C4-2B (cell line): Measurements from ENCODE around the gene FTL.

Experiments used
- ZFX ChIP-seq: fragments of 450-650 bp; IDR thresholded peaks from 2 replicates; pipeline ENCODE4 v1.6.1; 2017
- TF ChIP-seq, protein P1 (sequence below): fragments of 450-650 bp; conservative IDR thresholded peaks from 2 replicates; pipeline ENCODE4 v1.5.1; 2017; ENCODE audit warnings: mild to moderate bottlenecking

DNA sequence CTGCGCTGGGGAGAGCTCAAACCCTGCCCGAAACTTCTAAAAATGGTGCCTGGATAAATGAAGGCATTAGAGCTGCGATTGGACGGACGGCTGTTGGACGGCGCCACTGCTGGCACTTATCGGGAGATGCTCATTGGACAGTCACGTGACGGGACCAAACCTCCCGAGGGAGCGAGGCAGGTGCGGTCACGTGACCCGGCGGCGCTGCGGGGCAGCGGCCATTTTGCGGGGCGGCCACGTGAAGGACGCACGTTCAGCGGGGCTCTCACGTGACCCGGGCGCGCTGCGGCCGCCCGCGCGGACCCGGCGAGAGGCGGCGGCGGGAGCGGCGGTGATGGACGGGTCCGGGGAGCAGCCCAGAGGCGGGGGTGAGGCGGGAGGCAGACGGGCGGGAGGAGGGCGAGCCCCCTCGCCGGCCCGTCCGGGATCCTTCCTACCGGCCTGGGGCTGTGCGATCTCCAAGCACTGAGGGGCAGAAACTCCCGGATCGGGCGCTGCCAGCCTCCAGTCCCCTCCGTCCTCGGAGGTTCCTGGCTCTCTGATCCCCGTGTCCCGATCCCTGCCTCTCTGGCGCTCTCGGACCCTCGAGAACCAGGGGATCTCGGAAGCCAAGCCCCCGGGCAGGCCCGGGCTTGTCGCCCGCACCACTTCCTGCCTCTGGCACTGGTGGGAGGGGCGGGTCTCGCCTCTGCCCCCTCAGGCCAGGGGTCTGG, 10.4 kb upstream of the FTL start, which contains the start of gene BAX:
- TF ChIP-seq, protein P1, sequence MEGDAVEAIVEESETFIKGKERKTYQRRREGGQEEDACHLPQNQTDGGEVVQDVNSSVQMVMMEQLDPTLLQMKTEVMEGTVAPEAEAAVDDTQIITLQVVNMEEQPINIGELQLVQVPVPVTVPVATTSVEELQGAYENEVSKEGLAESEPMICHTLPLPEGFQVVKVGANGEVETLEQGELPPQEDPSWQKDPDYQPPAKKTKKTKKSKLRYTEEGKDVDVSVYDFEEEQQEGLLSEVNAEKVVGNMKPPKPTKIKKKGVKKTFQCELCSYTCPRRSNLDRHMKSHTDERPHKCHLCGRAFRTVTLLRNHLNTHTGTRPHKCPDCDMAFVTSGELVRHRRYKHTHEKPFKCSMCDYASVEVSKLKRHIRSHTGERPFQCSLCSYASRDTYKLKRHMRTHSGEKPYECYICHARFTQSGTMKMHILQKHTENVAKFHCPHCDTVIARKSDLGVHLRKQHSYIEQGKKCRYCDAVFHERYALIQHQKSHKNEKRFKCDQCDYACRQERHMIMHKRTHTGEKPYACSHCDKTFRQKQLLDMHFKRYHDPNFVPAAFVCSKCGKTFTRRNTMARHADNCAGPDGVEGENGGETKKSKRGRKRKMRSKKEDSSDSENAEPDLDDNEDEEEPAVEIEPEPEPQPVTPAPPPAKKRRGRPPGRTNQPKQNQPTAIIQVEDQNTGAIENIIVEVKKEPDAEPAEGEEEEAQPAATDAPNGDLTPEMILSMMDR = no peak
- TF ChIP-seq ZFX = no peak
